ENCODE measurements around the gene POC1B. TPM values are rescaled to one million over a fixed set of nuclear protein-coding genes. Genes with fewer than 3 reads are reported as not detected.

The POC1B gene
- total RNA-seq, 3 donors from 2014 or later, result 20.3 to 24.5 (median 24.1) TPM

GRCh38 chr12:89538897-89539296 lies 13.1 kb upstream of the POC1B start:
- Histone ChIP-seq H3K36me3 (ENCODE audit: low read depth) (no peaks in the 10 kb centered on the region), H3K4me1 (ENCODE audit: low read depth) (peaks cover 11% of the 10 kb centered on the region), H3K4me3 (no peak overlapping the region), H3K9me3 (no peaks in the 10 kb centered on the region)
- intact Hi-C loops (cut with DNase I, micrococcal nuclease), result no loop called here
- TF ChIP-seq, protein P1, sequence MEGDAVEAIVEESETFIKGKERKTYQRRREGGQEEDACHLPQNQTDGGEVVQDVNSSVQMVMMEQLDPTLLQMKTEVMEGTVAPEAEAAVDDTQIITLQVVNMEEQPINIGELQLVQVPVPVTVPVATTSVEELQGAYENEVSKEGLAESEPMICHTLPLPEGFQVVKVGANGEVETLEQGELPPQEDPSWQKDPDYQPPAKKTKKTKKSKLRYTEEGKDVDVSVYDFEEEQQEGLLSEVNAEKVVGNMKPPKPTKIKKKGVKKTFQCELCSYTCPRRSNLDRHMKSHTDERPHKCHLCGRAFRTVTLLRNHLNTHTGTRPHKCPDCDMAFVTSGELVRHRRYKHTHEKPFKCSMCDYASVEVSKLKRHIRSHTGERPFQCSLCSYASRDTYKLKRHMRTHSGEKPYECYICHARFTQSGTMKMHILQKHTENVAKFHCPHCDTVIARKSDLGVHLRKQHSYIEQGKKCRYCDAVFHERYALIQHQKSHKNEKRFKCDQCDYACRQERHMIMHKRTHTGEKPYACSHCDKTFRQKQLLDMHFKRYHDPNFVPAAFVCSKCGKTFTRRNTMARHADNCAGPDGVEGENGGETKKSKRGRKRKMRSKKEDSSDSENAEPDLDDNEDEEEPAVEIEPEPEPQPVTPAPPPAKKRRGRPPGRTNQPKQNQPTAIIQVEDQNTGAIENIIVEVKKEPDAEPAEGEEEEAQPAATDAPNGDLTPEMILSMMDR (IDR thresholded peaks at IDR 0.05), result no peak
- DNase-seq (no peak), ATAC-seq (no peak)

DNA sequence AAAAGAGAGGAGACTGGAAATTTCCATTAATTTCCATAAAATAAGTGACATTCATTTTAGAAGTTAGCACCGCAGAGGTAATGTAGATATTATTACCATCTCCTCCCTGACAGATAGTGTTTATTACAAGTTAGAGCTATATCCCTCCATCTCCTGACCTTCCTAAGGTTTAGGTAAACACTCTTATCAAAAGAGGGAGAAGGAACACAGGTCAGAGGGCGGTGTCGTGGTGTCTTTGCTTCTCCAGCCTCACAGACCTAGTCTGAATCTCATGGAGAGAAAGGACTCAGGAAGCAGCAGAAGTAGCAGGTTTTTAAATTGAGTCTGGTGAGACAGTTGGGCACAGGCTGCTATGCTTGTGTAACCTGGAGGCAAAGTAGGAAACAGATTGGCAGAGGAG lies 11.5 kb upstream of the POC1B start:
- Histone ChIP-seq H3K36me3 (ENCODE audit: low read depth) (no peaks in the 10 kb centered on the region), H3K4me1 (ENCODE audit: low read depth) (peaks cover 8% of the 10 kb centered on the region), H3K4me3 (no peak overlapping the region), H3K9me3 (no peaks in the 10 kb centered on the region)
- intact Hi-C loops (cut with DNase I, micrococcal nuclease), result no loop called here
- no peak for DNase-seq
- ATAC-seq, result peak; percentile 51
- TF ChIP-seq, protein P1 (IDR thresholded peaks at IDR 0.05), result no peak

DNA sequence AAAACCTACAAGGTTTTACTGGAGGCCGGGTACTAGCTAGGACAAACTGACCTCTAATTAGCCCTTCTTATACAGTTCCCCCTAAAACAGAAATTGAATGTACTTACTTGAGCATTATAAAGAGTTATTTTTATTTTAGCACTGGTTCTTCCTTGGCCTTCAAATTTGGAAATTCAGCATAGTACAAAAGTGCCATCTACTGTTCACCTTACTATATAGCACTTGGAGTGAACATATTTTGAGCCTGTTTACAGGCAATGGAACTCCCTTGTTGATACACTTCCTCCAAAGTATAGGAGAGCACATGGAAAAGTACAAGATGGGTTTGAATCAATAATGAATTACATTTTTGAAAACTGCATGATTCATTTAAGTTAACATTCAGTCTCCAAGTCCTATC lies 3.9 kb upstream of the POC1B start:
- DNase-seq (no peak), ATAC-seq (peak; percentile 31)
- no peaks in the 10 kb centered on the region for H3K36me3 ChIP-seq (ENCODE audit: low read depth)
- no peaks in the 10 kb centered on the region for H3K9me3 ChIP-seq
- intact Hi-C loops (cut with DNase I, micrococcal nuclease), result loop anchor here (2.0 to 10.0 kb wide), 4 partner anchors 55 to 511 kb away; no protein-coding TSS in a partner anchor
- TF ChIP-seq, protein P1 (IDR thresholded peaks at IDR 0.05), result peak; percentile 40
- no peaks in the 10 kb centered on the region for H3K4me1 ChIP-seq (ENCODE audit: low read depth)
- no peak overlapping the region for H3K4me3 ChIP-seq

GRCh38 chr12:89528434-89528833 lies 2.6 kb upstream of the POC1B start:
- TF ChIP-seq, protein P1 (IDR thresholded peaks at IDR 0.05), result no peak
- intact Hi-C loops (cut with DNase I, micrococcal nuclease), result loop anchor here (2.0 to 10.0 kb wide), 4 partner anchors 54 to 510 kb away; no protein-coding TSS in a partner anchor
- Histone ChIP-seq H3K9me3 (no peaks in the 10 kb centered on the region), H3K4me1 (ENCODE audit: low read depth) (peaks cover under 1% of the 10 kb centered on the region), H3K36me3 (ENCODE audit: low read depth) (no peaks in the 10 kb centered on the region), H3K4me3 (no peak overlapping the region)
- DNase-seq, result no peak
- ATAC-seq, result no peak

GRCh38 chr12:89525305-89525823 lies 483 bp downstream of the POC1B start:
- H3K4me3 ChIP-seq, result peak overlapping the region; percentile 82
- intact Hi-C loops (cut with DNase I, micrococcal nuclease), result loop anchor here in 1 of 2 donors (10.0 kb wide), 2 partner anchors 51 to 471 kb away; no protein-coding TSS in a partner anchor
- peak; percentile 78 to 84 (median 83) for DNase-seq
- H3K9me3 ChIP-seq, result no peaks in the 10 kb centered on the region
- H3K4me1 ChIP-seq (ENCODE audit: low read depth), result peaks cover 14% of the 10 kb centered on the region
- no peaks in the 10 kb centered on the region for H3K36me3 ChIP-seq (ENCODE audit: low read depth)
- peak; percentile 63 for ATAC-seq
- TF ChIP-seq, protein P1 (IDR thresholded peaks at IDR 0.05), result no peak

Measured in mucosa of descending colon (tissue), 3 donors.